HG02840 (cell line): ENCODE results near the gene NAALADL2.

Experiments
- ATAC-seq: cut with Tn5 transposase; IDR thresholded peaks from one replicate; pipeline ENCODE4 v1.9.1; 2021; ENCODE audit warnings: mild to moderate bottlenecking, moderate library complexity, moderate number of reproducible peaks; ENCODE audit not compliant: unreplicated experiment, low FRiP score

NAALADL2 gene

DNA sequence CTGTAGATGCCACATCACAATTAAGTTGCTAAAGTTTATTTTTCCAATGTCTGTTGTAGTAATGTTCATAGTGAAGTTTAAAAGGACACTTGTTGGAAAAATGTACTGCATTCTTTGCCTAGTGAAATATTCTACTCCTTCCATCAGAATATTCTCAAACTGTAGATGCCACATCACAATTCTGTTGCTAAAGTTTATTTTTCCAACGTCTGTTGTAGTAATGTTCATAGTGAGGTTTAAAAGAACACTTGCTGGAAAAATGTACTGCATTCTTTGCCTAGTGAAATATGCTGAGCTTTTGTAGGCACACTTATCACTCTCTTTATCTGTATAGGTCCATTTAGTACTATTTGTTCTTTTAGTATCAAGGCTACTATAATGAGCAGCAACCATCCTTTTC lies 836.1 kb downstream of the NAALADL2 start:
- ATAC-seq = no peak

DNA sequence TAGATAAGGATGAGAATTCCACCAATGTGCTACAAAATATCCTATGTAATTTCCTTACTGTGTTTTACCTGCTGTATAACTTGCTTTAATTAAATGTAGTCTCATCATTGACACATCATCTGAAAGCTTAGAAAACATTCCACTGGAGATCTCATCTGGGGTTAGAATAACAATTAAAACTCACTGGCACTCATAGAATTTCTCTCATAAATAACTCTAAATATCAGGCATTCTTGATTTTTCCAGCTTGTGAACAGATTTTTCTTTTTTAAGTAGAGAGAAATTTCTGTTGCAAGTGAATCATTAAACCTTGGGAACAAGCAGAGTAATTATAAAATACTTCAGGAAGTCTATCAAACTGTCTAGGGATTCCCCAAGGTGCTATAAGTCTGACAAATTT lies 843.8 kb downstream of the NAALADL2 start:
- no peak for ATAC-seq

DNA sequence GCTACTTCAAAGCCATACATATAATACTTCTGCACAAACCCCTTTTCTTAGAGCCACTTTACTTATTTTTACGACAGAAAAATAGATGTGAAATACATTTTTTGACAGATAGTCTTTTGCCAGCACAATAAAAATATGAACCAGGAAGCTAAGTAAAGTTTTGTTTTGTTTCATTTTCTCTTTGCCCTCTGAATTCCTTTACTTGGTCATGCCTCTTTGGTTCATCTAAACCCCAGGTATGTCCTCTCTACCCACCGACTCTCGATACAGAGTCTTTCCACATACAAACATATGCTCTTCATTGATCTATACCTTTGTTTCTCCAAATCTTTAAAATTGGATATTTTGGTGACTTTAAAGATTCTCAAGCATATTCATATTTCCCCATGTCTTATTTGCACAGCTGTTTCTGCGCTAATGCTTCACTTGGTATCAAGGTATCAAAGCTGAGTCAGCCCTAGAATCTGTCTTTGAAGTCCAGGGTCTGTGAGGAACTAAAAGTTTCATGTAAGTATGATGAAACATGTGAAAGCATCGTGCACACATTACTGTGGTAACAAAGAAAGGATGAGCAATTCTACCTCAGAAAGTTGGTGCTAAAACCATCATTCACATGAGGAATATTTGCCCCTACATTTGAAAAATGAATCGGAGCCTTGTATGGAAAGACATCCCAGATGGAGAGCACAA lies 845.4 kb downstream of the NAALADL2 start:
- ATAC-seq = no peak

DNA sequence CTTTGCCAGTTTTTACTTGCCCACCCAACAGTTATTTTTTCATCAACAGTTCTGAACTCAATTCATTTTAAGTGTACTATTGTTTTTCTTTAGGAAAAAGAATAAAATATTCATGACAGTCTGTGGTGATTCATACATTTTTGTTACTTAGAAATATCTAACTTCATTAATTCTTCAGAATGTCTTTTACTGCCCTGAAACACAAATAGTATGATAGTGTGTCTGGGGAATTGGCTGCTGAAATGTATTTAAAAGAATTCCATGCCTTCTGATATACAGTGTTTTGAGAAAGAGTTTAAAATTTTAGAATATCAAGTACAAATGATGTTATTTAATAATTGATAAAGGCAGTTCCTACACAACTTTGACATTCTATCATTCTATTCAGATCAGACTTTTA lies 854.1 kb downstream of the NAALADL2 start:
- ATAC-seq = no peak

DNA sequence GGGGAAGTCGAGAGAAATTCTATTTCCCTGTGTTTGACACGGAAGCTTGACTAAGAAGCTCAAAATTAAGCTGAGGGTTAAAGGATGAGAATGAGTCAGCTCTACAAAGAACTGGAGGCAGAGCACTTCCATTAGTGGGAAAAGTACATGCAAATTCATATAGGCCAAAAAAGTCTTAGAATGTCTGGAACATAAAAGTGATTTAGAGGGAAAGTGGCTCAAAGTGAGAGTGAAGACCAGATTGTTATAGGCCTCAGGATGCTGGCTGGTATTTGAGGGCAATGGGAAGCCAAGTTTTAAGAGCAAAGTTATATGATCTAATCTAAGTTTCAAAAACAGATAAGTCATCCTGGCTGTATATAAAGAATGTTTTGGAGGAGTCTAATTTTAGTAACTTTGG lies 857.3 kb downstream of the NAALADL2 start:
- no peak for ATAC-seq

DNA sequence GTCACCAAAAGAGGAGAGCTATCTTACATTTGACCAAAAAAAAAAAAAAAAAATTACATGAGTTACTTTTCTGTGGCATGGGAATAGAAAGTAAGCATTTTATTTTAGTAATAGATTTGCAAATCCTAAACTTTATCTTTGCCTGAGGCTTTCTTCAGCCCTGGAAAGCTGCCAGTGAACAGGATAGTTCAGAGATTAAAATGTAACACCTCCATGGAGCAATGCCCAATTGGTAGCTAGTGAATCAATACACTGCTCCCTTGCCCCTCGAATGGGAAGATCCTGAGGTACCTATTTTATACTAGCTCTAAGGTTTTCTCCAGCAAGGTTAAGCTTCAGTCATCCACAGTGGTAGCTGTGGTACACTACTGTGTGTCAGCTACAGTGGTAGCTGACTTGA lies 867.1 kb downstream of the NAALADL2 start:
- ATAC-seq = no peak

DNA sequence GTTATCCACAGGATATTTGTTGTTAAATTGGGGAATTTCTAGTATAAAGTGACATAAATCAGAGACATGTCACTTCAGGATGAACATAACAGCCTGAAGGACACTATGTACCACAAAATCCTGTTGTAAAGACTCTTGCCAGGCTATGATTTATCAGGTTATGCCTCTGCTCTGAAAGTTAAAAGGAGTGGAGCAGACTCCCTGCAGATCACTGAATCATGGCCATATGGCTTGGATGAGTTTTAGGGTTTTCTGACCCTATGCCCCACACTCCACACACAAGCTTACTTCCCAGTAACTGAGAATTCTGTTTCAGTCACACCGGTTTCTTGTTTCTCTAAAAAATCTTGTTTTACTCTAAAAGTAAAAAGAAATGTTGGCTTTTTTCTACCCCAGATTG lies 869.4 kb downstream of the NAALADL2 start:
- no peak for ATAC-seq

DNA sequence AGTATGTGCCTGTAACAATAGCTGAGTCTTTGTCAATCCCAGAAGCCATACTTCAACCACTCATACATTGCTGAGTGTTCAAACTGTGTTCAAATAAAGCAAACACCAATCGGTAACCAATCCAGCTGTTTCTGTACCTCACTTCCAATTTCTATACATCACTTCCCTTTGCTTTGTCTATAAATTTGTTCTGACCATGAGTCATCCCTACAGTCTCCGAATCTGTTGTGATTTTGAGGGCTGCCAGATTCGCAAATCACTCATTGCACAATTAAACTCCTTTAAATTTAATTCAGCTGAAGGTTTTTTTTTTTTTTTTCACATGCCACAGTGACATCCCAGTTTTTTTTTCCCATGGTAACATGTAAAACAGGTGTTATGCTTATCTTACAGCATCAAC lies 870.3 kb downstream of the NAALADL2 start:
- ATAC-seq = no peak

DNA sequence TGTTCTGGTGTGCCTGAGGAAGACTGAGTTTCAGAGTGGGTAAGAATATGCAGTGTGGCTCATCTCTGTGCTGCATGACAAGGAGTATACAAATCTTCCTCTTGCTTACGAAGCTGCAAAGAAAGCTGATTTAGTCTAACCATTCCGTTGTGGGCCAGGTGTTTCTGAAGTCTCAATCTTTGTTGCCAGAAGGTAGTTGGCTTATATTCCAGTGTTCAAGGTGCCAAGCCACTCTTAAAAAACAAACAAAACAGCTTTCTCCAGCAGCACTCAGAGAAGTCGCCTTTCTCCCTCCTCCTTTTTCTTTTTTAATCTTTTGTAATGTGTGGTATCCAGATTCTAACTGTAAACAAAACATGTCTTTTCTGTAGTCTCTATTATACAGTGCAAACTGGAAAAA lies 872.4 kb downstream of the NAALADL2 start:
- no peak for ATAC-seq

DNA sequence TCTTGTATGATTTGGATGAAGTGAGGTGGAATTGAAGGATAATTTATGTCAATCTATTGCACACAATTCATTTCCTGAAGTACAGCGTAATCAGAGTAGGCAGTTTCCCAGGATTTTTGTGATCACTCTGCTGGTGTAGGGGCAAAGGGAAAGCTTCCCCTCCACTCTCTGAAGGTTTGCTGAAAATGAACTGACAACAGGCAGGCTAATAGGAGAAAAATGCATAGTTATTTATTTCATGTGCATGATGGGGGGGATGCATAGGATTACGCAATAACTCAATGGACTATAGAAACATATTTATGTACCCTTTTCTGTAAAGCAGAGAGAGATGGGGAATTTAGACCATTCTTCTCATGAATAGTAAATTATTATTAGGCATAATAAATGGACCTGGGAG lies 872.9 kb downstream of the NAALADL2 start:
- no peak for ATAC-seq

DNA sequence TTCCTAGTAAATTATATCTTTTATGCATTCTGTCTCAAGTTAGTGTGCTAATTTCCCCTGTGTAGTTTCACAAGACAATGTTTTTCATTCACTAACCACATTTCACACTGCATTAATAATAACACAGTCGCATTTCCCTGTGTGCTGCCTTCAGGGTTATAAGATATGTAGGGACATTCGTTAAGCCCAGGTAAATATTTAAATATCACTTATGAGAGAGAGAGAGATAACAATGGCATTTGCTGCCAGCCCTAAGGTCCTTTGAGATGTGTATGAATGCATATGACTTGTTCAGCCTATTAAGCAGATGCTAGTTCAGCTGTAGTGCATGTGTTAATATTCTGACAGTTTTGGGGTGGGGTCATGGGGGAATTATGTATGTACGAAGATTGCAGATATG lies 876.7 kb downstream of the NAALADL2 start:
- no peak for ATAC-seq

DNA sequence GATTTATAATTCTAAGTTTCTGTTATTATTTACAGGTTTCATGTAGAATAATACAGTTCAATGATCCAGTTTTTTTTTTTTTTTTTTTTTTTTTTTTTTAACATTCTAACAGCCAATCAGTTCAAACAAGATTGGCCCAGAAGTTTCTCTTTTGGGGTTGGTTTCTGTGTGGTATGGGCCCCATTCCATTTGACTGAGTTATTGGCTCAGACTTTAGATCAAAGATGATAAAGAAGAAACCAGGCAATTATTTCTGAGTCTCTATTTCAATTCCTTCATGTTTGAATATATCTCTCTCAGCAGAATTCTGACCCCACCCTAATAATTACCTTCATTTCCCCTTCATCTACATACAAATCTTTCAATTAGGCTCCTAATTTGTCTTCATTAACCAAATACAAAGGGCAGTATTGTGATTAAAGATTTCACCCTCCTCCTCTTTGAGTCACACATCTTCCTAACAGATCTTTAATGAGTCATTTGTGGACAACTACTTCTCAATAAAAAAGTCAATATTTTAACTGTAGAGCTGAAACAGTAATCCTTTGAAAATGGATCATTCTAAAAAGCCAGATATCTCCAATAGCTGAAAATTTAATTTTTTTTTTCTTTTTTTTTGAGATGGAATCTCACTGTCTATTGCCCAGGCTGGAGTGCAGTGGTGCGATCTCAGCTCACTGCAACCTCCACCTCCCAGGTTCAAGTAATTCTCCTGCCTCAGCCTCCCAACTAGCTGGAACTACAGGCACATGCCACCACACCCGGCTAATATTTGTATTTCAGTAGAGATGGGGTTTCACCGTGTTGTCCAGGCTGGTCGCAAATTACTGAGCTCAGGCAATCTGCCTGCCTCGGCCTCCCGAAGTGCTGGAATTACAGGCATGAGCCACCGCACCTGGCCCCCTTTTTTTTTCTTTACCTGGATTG lies 878.8 kb downstream of the NAALADL2 start:
- no peak for ATAC-seq

DNA sequence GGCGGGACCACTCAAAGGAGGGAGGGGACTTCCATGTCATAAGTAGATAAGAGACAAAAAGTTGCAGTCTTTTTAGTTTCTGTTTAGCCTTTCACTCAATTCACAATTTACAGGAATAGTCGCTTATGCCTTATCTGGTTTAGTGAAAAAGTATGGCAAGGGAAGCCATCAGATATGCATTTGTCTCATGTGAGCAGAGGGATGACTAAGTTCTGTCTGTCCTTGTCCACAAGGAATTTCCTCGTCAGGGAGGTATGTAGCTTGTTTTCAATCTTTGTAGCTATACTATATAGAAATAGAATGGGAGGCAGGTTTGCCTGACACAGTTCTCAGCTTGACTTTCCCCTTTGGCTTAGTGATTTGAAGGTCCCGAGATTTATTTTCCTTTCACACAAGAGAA lies 882.8 kb downstream of the NAALADL2 start:
- ATAC-seq = no peak

DNA sequence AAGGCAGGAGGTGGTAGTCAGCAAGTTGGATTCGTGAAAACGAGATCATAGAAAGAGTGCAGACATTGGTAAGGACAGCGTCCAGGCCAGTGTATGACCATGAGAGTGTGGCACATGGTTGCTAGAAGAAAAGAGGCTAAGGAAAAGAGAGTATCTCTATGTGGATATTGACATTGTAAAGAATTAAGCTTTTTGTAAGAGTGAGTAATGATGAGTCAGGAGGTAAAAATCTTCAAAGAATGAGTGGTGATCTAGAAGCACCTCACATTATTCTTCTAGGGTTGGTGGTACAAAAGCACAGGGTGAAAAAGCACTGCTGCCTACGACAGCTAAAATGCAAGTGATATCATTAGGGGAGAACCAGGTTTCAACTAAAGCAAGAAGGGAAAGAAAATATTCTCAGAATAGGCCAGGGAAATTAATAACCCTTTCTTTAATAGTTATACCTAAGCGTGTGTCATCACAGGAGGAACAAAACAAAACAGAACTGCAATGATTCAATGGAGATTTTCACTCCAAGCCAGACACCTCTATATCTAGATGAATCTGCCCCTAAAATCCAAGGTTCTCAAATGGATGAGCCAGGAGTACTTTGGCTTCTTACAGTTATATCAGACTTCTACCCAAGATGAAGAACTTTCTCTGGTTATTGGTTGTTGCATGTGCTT lies 884.7 kb downstream of the NAALADL2 start:
- no peak for ATAC-seq

DNA sequence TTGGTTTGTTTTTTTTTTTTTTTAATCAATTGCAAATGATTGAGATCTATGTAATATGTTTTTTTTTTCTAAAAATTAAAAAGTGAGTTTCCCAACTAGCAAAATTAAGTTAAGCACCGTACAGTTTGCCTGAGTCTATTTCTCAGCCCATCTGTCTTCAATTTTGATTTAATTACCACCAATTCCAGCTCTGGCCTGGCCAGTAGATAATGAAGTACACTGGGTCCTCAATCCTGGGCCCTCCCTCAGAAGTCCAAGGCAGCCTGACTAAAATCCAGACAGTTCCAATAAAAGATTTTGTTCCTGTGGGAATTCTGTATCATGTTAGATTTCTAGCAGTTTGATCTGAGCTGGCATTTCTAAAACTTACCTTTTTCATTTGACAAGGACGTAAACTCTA lies 887.2 kb downstream of the NAALADL2 start:
- no peak for ATAC-seq

DNA sequence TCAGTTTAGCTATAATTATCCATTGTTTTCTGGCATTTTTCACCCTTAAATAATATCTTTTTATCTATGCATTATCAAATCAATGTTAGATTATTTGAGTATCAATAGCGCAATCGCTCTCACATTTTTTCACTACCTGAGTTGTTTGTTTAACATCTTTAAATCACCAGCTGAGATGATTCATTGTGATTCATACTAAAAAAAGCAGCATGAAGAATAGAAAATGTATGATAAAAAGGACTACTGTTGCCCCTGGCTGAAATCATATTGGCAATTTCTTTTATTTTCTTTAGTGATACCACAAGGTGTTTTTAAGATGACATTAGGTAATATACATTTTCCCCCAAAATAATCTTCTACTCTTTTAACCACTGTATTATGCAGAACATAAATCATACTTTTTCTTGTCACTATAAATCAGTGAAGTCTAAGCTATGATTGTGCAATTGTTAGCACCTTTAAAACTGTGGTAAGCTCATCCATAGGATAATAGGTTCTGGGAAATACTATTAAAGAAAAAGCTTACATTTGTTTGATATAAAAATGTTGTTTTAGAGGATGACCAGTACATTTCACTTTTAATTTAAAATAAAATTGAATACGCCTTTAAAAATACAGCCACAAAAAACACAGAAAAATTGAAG lies 889.1 kb downstream of the NAALADL2 start:
- no peak for ATAC-seq

DNA sequence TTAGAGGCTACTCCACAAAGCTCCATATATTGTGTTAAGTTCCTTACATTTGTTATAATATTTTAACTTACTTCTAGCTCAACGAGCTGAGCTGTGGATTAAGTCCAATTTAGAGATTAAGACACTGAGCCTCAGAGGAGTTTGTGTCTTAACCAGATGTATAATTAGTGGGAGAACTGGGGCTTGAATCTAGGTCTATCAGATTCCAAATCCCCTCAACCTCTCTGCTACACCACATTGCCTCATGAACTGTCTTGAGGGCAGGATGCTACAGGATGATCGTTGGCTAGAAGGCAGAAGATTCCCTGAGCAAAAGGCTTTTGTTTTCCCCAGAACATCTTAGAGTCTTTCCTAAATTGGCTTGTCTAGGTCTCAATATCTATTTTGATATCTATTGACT lies 890.8 kb downstream of the NAALADL2 start:
- ATAC-seq = no peak

DNA sequence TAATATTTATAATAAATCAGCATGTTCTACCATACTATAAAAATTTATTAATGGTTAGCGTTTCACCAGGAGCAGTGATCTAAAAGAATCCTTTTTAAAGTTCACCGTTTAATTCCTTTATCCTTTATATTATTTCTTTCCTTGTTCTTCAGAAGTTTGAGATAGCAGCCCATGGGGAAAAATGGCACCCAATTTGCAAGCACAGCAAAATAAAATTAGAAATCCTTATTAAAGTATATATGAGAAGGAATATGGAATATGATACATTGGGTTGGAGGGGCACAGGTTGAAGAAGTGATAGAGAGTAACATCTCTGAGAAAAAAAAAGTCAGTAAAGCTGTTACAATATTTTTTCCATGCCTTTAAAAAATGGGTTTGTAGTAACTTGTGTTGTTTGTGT lies 892.0 kb downstream of the NAALADL2 start:
- no peak for ATAC-seq

DNA sequence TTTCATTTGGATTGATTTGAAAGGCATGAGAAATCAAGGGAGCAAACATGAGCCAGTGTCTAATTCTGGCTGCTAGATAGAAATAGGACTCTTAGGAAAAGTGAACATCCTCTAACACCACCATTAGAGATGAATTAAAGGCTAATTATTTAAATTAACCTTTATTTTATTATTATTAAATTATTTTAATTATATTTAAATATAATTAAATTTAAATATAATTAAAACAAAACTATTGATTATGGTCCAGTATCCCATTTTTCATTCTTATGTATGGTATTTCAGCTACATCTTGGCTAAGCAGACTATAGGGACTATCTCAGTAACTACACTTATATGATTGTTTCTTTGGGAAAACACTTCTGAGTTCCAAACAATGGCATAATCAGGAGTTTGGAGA lies 904.8 kb downstream of the NAALADL2 start:
- ATAC-seq = no peak

DNA sequence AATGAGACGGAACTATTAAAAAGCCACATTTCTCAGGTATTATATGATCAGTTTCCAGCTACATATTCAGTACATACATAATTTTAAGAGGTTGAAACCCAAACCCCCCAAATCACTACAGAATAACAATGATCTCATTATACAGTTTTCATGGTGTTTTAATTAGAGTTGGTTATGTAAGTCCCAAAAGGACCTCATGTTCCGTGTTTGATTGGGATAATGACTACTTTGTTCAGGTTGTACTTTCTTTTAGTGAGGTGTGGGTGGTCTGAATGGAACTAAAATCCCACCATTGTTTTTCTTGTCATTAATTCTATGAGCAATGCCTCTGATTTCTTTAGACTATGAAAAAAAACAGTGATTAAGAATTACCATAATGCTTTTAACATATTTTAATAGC lies 905.6 kb downstream of the NAALADL2 start:
- no peak for ATAC-seq

DNA sequence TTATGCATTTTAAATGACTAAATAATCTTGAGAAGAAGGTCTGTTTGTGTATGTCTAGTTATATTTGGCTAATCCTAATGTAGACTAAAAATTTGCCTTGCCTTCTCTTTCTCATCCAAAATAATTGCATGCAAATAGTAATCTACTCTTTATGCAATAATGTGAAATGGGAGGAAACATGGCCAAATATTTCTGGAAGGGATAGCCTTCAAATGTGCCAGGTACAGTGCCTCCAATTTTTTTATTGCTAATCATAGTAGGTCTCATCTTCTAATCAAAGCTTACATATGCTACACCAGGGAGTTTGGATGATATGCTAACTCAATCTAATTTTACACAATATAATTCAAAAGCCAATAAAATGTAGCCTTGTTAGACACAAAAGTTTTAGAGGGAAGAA lies 911.3 kb downstream of the NAALADL2 start:
- ATAC-seq = no peak
